ENCODE data around the gene FKBP5. TPM values are rescaled to one million over a fixed set of nuclear protein-coding genes. Genes with fewer than 3 reads are reported as not detected.

Gene FKBP5
- total and polyA plus RNA-seq, 2 of the 4 experiments (the other 2 are of a cell fraction), result 6.8 to 7.0 TPM

DNA sequence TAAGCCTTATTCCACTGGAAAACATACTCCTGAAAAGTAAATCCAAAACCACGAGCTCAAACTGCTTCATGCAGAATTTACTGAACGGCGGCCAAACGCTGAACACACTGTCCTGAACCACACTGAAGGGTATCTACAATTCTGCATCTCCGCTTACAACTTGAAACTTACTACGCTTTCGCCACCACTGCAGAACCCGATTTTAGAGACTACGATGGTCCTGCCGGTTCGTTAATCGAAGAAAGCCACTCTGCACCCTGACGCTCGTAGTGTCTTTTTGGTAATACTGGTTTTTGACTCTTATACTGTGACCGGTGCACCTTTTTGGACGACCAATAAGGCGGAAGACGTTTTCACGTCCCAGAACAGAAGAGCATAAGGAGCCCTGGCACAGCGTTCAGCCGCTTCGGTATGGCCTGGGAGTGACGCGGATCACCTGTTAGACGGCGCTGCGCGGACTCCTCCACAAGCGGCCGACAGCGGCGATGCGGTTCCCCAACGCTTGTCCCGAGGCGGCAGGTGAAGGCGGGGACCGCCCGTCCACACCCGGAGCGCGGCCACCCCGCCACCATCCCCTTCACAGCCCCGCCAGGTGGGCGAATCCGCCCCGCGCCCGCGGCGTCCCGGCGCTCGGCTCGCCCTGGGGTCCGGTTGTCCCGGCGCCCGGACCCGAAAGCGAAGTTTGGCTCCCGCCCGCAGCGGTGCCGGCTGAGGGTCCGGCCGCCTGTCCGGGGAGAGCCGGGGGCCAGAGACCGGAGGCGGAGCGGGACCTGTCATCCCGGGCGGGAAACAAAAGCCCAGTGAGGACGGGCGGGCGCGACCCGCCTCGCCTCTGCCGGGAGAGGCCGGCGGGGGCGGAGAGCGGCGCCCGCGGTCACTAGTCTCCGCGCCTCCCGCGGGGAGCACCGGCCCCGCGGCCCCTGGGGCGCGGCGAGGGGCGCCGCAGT, 784 bp downstream of the FKBP5 start:
- Histone ChIP-seq H3K23ac (ENCODE audit: low read depth, low read length) (peak overlapping the region; percentile 84), H2AFZ (replicated peaks; ENCODE audit: low read length, poor library complexity) (peak overlapping the region; percentile 95), H3K9ac (ENCODE audit: low read depth, low read length) (peak overlapping the region; percentile 65; the same call in 1 of the 2 replicates), H4K8ac (ENCODE audit: low read depth in 2 of 2, low read length in 2 of 2) (no peak overlapping the region), H2BK120ac (ENCODE audit: low read depth, low read length) (no peak overlapping the region), H3K4ac (ENCODE audit: low read depth, low read length) (no peak overlapping the region), H3K4me2 (ENCODE audit: low read depth, low read length) (peak overlapping the region; percentile 92), H3K9me3 (ENCODE audit: control insufficient read depth, insufficient read depth, low read length) (no peaks in the 10 kb centered on the region), H3K4me3 (ENCODE audit: insufficient read depth, low read depth, low read length) (peak overlapping the region; percentile 59), H2AK9ac (replicated peaks; ENCODE audit: low read depth, low read length, poor library complexity) (peak overlapping the region; percentile 2), H3K36me3 (ENCODE audit: control insufficient read depth, insufficient read depth, low read length) (no peaks in the 10 kb centered on the region), H3K9me1 (ENCODE audit: insufficient read depth, low read length) (peaks cover 2% of the 10 kb centered on the region; the same call in 1 of the 2 replicates), H2BK15ac (ENCODE audit: low read depth, low read length) (no peak overlapping the region), H3K14ac (replicated peaks; ENCODE audit: low read depth, low read length) (peak overlapping the region; percentile 26), H3K27me3 (ENCODE audit: control insufficient read depth, insufficient read depth, low read length) (no peaks in the 10 kb centered on the region), H2BK5ac (ENCODE audit: low read depth, low read length, poor library complexity, severe bottlenecking) (no peak overlapping the region), H4K91ac (ENCODE audit: insufficient read depth, low read depth, low read length) (no peak overlapping the region), H3K56ac (ENCODE audit: extremely low read depth, insufficient read depth, low read length) (no peak overlapping the region), H3K4me1 (ENCODE audit: control insufficient read depth, insufficient read depth, low read length) (peaks cover 2% of the 10 kb centered on the region; the same call in 1 of the 2 replicates), H3K27ac (ENCODE audit: insufficient read depth, low read length) (peak overlapping the region; percentile 13; the same call in 1 of the 2 replicates), H4K20me1 (ENCODE audit: insufficient read depth, low read length) (peaks cover 5% of the 10 kb centered on the region; the same call in 1 of the 2 replicates), H3K18ac (ENCODE audit: low read depth, low read length) (no peak overlapping the region), H4K5ac (ENCODE audit: low read depth, low read length) (no peak overlapping the region), H2AK5ac (ENCODE audit: low read depth, low read length) (no peak overlapping the region), H3K79me1 (ENCODE audit: low read depth in 1 of 2, low read length in 2 of 2) (peaks cover 3 to 6% of the 10 kb centered on the region in 2 experiments; a peak in 2 of 4 replicates), H2BK20ac (ENCODE audit: low read depth, low read length) (no peak overlapping the region)
- ATAC-seq (ENCODE audit: low read depth) (peak; percentile 43), DNase-seq (peak; percentile 57)
- ChIA-PET POLR2A (ENCODE audit: unreplicated experiment) (no interaction called here), CTCF (interaction anchor here (1.3 kb wide), 1 partner anchor 166 kb away, joined by 3 read pairs; no protein-coding TSS in a partner anchor)
- intact Hi-C loops (cut with micrococcal nuclease), result no loop called here
- dilution Hi-C loops (cut with HindIII; ENCODE audit: low sequenced_read_pairs, unreplicated experiment), result no loop called here
- no TSS peak for BruUV-seq (replicated peaks)
- TF ChIP-seq MXI1 (IDR thresholded peaks at IDR 0.05; ENCODE audit: borderline replicate concordance, low read depth, low read length), result no peak
- TF ChIP-seq RAD21 (IDR thresholded peaks at IDR 0.05; ENCODE audit: low read length), result no peak
- no peak for TF ChIP-seq MAZ (IDR thresholded peaks at IDR 0.05; ENCODE audit: borderline replicate concordance, low read depth, low read length)
- TF ChIP-seq, protein P1, sequence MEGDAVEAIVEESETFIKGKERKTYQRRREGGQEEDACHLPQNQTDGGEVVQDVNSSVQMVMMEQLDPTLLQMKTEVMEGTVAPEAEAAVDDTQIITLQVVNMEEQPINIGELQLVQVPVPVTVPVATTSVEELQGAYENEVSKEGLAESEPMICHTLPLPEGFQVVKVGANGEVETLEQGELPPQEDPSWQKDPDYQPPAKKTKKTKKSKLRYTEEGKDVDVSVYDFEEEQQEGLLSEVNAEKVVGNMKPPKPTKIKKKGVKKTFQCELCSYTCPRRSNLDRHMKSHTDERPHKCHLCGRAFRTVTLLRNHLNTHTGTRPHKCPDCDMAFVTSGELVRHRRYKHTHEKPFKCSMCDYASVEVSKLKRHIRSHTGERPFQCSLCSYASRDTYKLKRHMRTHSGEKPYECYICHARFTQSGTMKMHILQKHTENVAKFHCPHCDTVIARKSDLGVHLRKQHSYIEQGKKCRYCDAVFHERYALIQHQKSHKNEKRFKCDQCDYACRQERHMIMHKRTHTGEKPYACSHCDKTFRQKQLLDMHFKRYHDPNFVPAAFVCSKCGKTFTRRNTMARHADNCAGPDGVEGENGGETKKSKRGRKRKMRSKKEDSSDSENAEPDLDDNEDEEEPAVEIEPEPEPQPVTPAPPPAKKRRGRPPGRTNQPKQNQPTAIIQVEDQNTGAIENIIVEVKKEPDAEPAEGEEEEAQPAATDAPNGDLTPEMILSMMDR (conservative IDR thresholded peaks at IDR 0.05; ENCODE audit: low read depth, low read length), result no peak
- TF ChIP-seq CEBPB (IDR thresholded peaks at IDR 0.05; ENCODE audit: low read depth, low read length), result no peak
- TF ChIP-seq, protein P2, sequence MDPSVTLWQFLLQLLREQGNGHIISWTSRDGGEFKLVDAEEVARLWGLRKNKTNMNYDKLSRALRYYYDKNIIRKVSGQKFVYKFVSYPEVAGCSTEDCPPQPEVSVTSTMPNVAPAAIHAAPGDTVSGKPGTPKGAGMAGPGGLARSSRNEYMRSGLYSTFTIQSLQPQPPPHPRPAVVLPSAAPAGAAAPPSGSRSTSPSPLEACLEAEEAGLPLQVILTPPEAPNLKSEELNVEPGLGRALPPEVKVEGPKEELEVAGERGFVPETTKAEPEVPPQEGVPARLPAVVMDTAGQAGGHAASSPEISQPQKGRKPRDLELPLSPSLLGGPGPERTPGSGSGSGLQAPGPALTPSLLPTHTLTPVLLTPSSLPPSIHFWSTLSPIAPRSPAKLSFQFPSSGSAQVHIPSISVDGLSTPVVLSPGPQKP (IDR thresholded peaks at IDR 0.05; ENCODE audit: borderline replicate concordance, low read depth, low read length), result no peak
- no peak for TF ChIP-seq NFE2L2 (IDR thresholded peaks at IDR 0.05; ENCODE audit: low read depth, low read length)
- TF ChIP-seq RFX5 (IDR thresholded peaks at IDR 0.05; ENCODE audit: low read depth, low read length), result no peak
- no peak for TF ChIP-seq RCOR1 (IDR thresholded peaks at IDR 0.05; ENCODE audit: insufficient replicate concordance, low read length)
- 0% methylated on average over 47 of the region's 100 CpGs; no CpG with 5 or more reads in 1 of the 2 experiments for WGBS, 2 experiments (ENCODE audit: extremely low coverage in 2 of 2, insufficient read length in 1 of 2)
- in situ Hi-C loops (cut with MboI; ENCODE audit: low sequenced_read_pairs), result no loop called here
